ENCODE data around the gene BABAM2.

GRCh38 chr2:27973592-27973991 is 83.1 kb downstream of the BABAM2 start:
- peak in 1 of 2 experiments; percentile 19; a peak in 1 of 4 replicates for TF ChIP-seq CTCF (conservative IDR thresholded peaks at IDR 0.05; ENCODE audit: low read depth in 2 of 2)
- TF ChIP-seq EZH2phosphoT487 (IDR thresholded peaks at IDR 0.05; ENCODE audit: unreplicated experiment) = no peak
- no peak for TF ChIP-seq EZH2 (IDR thresholded peaks at IDR 0.05; ENCODE audit: low read depth, unreplicated experiment)
- TF ChIP-seq REST (IDR thresholded peaks at IDR 0.05; ENCODE audit: unreplicated experiment) = no peak
